GM21825 (cell line): ENCODE measurements around the gene DGKQ.

Source experiments
- ATAC-seq: cut with Tn5 transposase; IDR thresholded peaks from one replicate; pipeline ENCODE4 v1.9.1; 2021; ENCODE audit warnings: mild to moderate bottlenecking, moderate library complexity; ENCODE audit not compliant: unreplicated experiment

The DGKQ gene

GRCh38 chr4:996030-996996 is 22.9 kb upstream of the DGKQ start:
- no peak for ATAC-seq

- no peak for ATAC-seq
These were observed 22.1 kb upstream of the DGKQ start for GRCh38 chr4:995311-996026.

GRCh38 chr4:993111-994029 is 20.0 kb upstream of the DGKQ start, which contains the start of gene SLC26A1:
SLC26A1 (minus strand) TSS chr4:993404; CDS start chr4:991703, 1,701 bp downstream.
- ATAC-seq: no peak

- no peak for ATAC-seq
These were observed 19.1 kb upstream of the DGKQ start for GRCh38 chr4:992297-993110.

GRCh38 chr4:991451-992296 is 18.3 kb upstream of the DGKQ start:
- no peak for ATAC-seq

GRCh38 chr4:990746-991367 is 17.5 kb upstream of the DGKQ start:
- ATAC-seq: no peak

- no peak for ATAC-seq
These were observed 16.5 kb upstream of the DGKQ start for GRCh38 chr4:989722-990471.

- ATAC-seq: no peak
These were observed 15.7 kb upstream of the DGKQ start for GRCh38 chr4:988726-989721.

GRCh38 chr4:987624-988513 is 14.5 kb upstream of the DGKQ start:
- ATAC-seq: no peak

- ATAC-seq: peak; percentile 77
These were observed 13.7 kb upstream of the DGKQ start, which contains the start of gene IDUA for GRCh38 chr4:986879-987623. IDUA (plus strand) TSS chr4:987044; CDS start chr4:987085, 41 bp downstream.

- peak; percentile 20 for ATAC-seq
These were observed 13.1 kb upstream of the DGKQ start for GRCh38 chr4:986428-986878.

- no peak for ATAC-seq
These were observed 11.9 kb upstream of the DGKQ start for GRCh38 chr4:985123-985830.

GRCh38 chr4:984336-985054 is 11.1 kb upstream of the DGKQ start:
- no peak for ATAC-seq

GRCh38 chr4:982814-983213 is 9.4 kb upstream of the DGKQ start:
- no peak for ATAC-seq
